Fibroblast of peridontal ligament (primary cell): ENCODE results near the gene NBAS.
"Not testable (repeated sequence)": the region's sequence is repeated elsewhere in the genome, so short reads cannot be mapped to it uniquely, and the experiment has no call there.

Experiments
- DNase-seq: peaks from one replicate; pipeline ENCODE4 v3.0.0-alpha.2; 2010; ENCODE audit errors: extremely low read depth

Gene NBAS

GRCh38 chr2:15527074-15527739, 33.9 kb downstream of the NBAS start:
- no peak for DNase-seq

- peak; percentile 10 for DNase-seq
Measured at GRCh38 chr2:15521641-15522181, 39.4 kb downstream of the NBAS start.

- DNase-seq = no peak
Measured at GRCh38 chr2:15520346-15520745, 40.8 kb downstream of the NBAS start.

- DNase-seq = not testable (repeated sequence)
Measured at GRCh38 chr2:15518759-15519158, 42.4 kb downstream of the NBAS start.

GRCh38 chr2:15517793-15518192, 43.3 kb downstream of the NBAS start:
- no peak for DNase-seq

- no peak for DNase-seq
Measured at GRCh38 chr2:15511686-15512085, 49.4 kb downstream of the NBAS start.

GRCh38 chr2:15510552-15510951, 50.6 kb downstream of the NBAS start:
- DNase-seq = no peak

- no peak for DNase-seq
Measured at GRCh38 chr2:15510131-15510530, 51.0 kb downstream of the NBAS start.

- no peak for DNase-seq
Measured at GRCh38 chr2:15507697-15508096, 53.4 kb downstream of the NBAS start.

GRCh38 chr2:15507061-15507460, 54.1 kb downstream of the NBAS start:
- DNase-seq = no peak

- DNase-seq = peak; percentile 62
Measured at GRCh38 chr2:15506229-15506819, 54.8 kb downstream of the NBAS start.

- DNase-seq = no peak
Measured at GRCh38 chr2:15504882-15505663, 56.1 kb downstream of the NBAS start.

- not testable (repeated sequence) for DNase-seq
Measured at GRCh38 chr2:15499251-15499650, 61.9 kb downstream of the NBAS start.

GRCh38 chr2:15498554-15498953, 62.6 kb downstream of the NBAS start:
- DNase-seq = no peak

GRCh38 chr2:15494877-15495276, 66.3 kb downstream of the NBAS start:
- DNase-seq = no peak

- no peak for DNase-seq
Measured at GRCh38 chr2:15492773-15493325, 68.3 kb downstream of the NBAS start.

- DNase-seq = no peak
Measured at GRCh38 chr2:15486770-15487169, 74.4 kb downstream of the NBAS start.

- DNase-seq = no peak
Measured at GRCh38 chr2:15485949-15486348, 75.2 kb downstream of the NBAS start.

GRCh38 chr2:15481000-15481399, 80.1 kb downstream of the NBAS start:
- DNase-seq = no peak

- no peak for DNase-seq
Measured at GRCh38 chr2:15480552-15480951, 80.6 kb downstream of the NBAS start.

- DNase-seq = no peak
Measured at GRCh38 chr2:15472876-15473275, 88.3 kb downstream of the NBAS start.

- DNase-seq = no peak
Measured at GRCh38 chr2:15472133-15472532, 89.0 kb downstream of the NBAS start.
